GM19328 (cell line): ENCODE measurements around the gene WFIKKN2.
A peak's percentile ranks its signal among the peaks of the same experiment; 100 is the strongest.
"Not testable (repeated sequence)": the region's sequence is repeated elsewhere in the genome, so short reads cannot be mapped to it uniquely, and the experiment has no call there.

ENCODE experiments used
- ATAC-seq: cut with Tn5 transposase; IDR thresholded peaks from one replicate; pipeline ENCODE4 v1.9.1; 2021; ENCODE audit warnings: mild to moderate bottlenecking, moderate library complexity; ENCODE audit not compliant: unreplicated experiment

The WFIKKN2 gene

DNA sequence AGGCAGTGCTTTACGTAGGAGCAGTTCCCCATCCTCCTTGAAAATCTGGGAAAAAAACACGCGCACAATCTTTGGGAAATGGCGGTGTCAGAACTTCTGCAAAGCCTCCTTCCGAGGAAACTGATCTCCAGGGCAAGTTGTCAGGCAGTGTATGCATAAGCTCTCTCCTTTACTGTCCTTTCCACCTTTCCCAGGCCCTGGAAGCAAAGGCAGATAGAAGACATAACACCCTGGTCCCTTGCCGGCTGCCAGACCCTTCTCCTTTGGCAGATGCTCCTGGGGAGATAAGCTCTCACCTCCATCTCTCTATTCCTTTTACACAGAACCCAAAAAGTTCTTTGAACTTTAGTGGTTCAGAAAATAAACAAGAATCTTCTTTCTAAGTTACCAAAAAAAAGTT is 18.4 kb downstream of the WFIKKN2 start:
- no peak for ATAC-seq

GRCh38 chr17:50855708-50856330 is 20.4 kb downstream of the WFIKKN2 start:
- no peak for ATAC-seq

- no peak for ATAC-seq
Observed at GRCh38 chr17:50856431-50856830, 21.0 kb downstream of the WFIKKN2 start.

GRCh38 chr17:50858486-50859225 is 23.3 kb downstream of the WFIKKN2 start:
- no peak for ATAC-seq

GRCh38 chr17:50859727-50860126 is 24.3 kb downstream of the WFIKKN2 start:
- ATAC-seq = not testable (repeated sequence)

DNA sequence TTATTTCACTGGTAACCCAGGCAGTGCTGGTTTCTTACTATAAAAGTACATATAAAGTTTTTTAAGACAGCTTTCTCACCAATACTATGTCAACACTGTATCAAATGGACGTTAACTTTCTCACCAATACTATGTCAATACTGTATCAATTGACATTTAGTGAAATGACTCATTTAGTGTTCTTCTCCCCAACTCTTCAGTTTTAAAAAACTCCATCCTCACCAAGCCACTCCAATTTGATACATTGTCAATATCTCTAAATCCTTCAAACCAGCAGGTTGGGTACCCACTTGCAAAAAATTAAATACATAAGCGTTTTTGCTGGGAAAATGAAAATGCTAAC is 25.9 kb downstream of the WFIKKN2 start:
- ATAC-seq = no peak

DNA sequence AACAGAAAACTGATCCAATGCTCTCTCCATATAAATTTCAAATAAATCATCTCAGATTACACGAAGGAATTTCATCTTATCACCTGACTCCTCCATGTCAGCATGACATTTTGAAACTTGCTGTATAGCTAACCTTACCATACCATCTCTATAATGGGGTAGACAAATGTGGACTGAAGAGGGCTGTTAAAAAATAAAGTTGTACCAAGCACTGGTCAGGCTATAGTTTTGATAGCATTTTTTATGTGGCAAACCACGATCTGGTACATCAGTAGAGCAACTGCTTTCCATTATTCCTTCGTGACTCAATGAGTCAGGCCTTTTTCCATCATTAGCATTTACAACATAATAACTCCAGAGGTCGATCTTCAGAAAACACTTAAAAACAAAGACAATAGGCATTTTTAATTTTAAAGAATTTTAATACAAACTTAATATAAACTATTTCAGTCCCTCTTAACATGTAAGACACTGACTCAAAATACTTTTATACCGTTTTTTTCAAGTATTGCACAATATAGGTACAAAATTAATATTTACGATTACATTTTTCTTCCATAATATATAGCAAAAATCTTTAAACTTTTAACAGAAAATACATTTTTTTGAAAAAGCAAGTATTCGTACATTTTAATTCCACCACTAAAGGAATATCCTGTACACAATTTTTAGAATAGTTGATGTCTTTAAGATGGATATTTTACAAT is 26.6 kb downstream of the WFIKKN2 start:
- ATAC-seq = no peak

DNA sequence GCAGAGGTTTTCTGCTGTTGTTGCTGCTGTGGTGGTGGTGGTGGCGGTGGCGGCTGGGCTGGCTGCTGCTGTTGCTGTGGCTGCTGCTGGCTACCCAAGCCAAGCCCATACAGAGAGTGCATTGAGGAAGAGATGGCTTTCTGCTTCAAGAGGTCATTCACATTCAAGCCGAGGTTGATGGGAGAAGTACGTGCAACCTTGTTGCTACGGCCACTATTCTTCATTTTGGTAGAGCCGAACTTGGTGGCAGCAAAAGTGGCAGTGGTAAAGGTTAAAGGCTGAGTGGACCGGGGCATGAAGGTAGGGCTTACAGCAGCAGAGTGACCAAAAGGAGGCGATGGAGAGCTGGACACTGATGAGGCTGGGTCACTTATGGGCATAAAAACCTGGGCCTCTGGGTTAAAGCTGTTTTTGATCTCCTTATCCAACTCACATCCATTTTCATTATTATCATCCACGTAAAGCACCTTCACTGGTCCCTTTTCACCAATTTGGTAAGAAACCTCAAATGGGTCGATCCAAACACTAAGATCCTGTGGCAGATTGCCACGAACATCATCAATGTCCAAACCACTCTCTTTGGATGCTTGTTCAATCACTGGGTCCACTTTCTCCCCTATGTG is 27.9 kb downstream of the WFIKKN2 start:
- no peak for ATAC-seq

- ATAC-seq = no peak
Observed at GRCh38 chr17:50863931-50864330, 28.5 kb downstream of the WFIKKN2 start.

DNA sequence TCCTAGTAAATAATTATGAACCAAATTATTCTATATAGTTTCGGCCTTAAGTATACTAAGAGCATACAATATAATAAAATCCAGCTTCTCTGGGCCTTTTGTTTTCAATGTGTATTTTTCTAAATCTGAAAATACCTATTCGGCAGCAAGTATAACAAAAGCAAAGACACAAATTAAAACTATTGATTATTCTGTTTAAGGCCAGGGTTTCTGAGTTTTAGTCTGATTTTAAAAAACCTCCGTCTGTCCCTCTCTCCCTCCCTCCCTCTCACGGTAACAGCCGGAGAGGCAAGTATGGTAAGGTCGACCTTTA is 29.3 kb downstream of the WFIKKN2 start:
- ATAC-seq = no peak

- peak; percentile 9 for ATAC-seq
Observed at GRCh38 chr17:50865060-50865867, 29.9 kb downstream of the WFIKKN2 start.

GRCh38 chr17:50865868-50866260 is 30.5 kb downstream of the WFIKKN2 start:
- peak; percentile 12 for ATAC-seq

DNA sequence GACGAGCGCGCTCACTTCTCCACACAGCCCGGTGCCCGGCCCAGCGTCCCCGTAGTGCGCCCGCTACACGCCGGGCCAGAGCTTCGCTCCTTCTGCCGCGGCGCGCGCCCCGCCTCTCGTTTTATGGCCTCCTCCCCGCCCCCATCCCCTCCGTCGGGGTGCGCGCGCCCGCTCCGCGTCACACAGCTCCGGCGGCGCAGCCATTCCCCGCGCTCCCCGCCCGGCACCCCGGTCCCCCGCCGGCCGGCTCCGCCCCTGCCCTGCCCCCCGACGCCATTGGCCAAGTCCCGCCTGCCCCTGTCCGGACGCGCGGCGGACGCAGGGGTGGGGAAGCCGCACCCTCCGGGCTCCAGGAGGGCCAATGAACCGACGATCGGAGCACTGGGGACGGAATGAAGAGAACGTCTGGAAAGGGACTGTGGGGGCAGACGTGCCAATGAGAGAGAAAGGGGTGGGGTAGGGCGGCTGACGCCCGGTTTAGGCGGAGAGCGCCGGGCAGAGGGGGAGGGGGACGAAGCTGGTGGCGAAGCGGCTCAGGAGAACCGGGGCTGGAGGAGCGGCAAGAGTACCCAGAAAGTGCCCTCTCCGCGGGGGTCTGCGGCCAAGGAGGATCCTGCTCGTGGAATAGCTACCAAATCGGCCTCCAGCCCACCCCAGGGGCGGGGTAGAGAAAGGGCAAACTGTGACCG is 31.0 kb downstream of the WFIKKN2 start, which contains the start of gene TOB1:
Gene TOB1, minus strand, starts transcription at position 94 of the 689 bp plus-strand sequence. CDS start 2,337 bp downstream, outside the sequence.
- ATAC-seq = peak; percentile 61

DNA sequence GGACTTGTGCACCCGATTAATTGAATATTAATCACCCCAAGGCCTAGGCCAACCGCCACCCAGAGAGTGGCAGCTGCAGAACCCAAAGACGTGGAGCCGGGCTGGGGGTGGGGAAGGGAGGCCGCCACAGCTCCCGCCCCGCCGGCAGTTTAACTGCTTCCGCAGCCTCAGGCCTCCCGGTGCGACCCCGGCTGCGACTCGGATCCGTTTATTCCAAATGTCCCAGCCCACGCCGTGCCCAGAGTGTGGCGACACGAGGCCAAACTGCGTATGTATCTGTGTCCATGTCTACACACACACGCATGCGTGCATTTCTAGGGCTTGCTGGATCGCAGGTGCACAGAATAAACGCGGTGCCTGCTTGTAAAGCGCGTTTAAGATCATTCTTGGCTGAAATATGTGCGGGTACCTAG is 31.6 kb downstream of the WFIKKN2 start:
- peak; percentile 5 for ATAC-seq

- ATAC-seq = peak; percentile 23
Observed at GRCh38 chr17:50867363-50868139, 32.2 kb downstream of the WFIKKN2 start.

GRCh38 chr17:50868140-50868438 is 32.7 kb downstream of the WFIKKN2 start:
- ATAC-seq = no peak

DNA sequence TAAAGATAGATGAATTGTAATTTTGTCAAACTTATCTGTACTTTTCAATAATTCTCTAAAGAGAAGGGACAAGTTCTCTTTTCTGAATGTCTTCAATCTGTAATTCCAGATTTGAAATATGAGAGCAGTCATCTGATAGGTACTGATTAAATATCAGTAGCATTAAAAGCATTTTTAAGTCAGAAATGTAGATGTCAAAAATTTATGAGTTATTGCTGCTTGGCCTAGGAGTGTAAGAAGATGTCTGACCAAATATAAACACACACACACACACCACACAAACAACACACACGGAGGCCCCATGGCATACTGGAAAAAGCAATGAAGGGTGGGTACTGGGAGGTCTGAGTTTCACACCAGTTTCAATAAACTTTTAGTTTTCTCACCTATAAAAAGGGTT is 33.2 kb downstream of the WFIKKN2 start:
- ATAC-seq = no peak

DNA sequence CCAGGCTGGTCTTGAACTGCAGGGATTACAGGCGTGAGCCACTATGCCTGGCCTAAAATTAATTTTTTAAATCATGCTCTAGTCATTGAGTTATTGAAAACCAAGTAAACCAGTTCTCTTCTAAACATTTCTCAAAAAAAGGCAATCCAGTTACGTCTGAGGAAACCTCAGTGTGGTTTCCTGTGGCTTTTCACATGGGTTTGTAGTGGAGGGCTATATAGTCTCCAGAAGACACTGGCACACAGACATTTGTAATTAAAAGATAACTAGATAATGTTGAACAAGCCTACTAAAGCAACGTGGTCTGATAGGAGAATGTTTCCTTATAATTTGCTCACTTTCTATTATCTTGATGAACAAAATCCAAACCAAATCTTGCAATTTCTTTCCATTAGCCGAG is 36.0 kb downstream of the WFIKKN2 start:
- no peak for ATAC-seq

DNA sequence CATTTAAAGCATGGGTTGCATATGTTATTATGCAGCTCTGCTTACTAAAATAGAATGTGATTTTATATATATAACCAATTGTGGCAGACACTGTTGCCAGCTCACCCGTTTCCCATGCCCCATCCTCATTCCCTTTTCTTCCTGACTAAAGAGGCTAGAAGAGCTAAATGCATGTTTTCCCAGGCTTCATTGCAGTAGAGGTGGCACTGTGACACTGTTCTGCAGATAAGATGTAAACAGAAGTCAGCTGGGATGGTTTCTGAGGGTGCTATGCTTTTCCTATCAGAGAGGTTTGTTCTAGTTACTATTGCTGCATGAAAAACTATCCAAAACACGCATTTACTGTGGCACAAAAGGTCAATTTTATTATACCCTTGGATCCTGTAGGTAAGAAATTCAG is 36.5 kb downstream of the WFIKKN2 start:
- ATAC-seq = no peak
